GM12874 (cell line): ENCODE data around the gene WDR43.

Source experiments
- TF ChIP-seq, protein P1 (sequence below): IDR thresholded peaks from 2 replicates; pipeline ENCODE4 v1.5.1; 2011; ENCODE audit warnings: low read depth, mild to moderate bottlenecking, control low read depth, low read length, moderate library complexity; ENCODE audit not compliant: insufficient read depth

Gene WDR43

DNA sequence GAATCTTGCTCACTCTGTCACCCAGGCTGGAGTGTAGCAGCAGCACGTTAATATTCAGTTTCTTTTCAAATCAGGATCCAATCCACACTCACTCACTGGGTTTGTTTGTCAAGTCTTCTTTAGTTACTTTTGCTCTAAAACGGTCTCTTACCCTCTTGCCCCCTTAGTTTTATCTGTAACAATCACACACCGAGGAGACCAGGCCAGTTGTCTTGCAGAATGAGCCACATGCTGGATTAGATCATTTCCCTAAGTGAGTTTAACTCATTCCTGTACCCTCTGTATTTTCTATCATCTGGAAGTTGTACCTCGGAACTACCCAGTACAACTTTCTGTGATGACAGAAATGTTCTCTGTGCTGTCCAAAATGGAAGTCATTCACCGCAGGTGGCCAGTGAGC, 65.9 kb downstream of the WDR43 start:
- TF ChIP-seq, protein P1, sequence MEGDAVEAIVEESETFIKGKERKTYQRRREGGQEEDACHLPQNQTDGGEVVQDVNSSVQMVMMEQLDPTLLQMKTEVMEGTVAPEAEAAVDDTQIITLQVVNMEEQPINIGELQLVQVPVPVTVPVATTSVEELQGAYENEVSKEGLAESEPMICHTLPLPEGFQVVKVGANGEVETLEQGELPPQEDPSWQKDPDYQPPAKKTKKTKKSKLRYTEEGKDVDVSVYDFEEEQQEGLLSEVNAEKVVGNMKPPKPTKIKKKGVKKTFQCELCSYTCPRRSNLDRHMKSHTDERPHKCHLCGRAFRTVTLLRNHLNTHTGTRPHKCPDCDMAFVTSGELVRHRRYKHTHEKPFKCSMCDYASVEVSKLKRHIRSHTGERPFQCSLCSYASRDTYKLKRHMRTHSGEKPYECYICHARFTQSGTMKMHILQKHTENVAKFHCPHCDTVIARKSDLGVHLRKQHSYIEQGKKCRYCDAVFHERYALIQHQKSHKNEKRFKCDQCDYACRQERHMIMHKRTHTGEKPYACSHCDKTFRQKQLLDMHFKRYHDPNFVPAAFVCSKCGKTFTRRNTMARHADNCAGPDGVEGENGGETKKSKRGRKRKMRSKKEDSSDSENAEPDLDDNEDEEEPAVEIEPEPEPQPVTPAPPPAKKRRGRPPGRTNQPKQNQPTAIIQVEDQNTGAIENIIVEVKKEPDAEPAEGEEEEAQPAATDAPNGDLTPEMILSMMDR, result no peak

DNA sequence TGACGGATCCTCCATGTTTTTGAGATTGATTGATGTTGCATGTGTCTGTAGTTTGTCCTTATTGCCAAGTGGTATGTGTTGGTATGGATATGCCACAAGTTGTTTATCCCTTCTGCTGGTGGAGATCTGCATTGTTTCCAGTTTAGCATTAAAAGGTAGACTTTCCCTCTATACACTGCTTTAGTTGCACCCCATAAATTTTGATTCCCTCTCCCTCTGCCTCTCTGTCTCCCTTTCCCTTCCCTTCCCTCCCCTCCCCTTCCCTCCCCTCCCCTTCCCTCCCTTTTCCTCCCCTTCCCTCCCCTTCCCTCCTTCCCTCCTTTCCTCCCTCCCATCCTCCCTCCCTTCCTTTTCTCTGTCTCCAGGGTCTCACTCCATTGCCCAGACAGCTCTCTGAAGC, 68.0 kb downstream of the WDR43 start:
- TF ChIP-seq, protein P1, result no peak

DNA sequence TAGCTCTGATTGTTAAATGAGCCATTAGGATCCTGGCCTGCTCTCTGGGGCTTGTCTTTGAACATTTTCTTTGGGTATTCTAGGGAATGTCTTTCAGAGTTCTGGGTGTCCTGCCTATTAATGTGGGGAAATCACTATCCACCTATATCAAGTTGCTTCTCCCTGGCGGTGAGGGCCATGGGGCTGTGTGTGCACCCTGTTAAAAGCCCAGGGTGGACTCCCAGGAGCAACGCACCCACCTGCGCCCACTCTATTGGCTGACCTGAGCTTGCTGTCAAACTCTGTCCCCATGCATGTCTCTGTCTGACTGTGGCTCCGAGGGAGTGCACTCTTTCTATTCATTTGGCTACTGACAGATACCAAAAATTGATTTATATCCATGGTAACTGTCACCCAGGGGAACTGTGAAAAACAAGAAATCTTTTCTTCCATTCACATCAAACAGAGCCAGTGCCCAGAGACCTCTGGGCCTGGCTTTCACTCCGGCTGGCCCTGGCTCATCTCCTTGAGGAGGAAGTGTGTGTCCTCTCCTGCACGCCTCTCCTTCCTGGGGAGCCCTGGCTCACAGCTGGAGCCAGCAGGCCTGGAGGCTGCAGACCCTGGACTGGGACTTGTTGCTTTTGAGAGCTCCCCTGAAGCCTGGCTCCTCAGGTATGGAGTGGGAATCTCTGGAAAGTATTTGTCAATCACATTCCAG, 76.1 kb downstream of the WDR43 start:
- TF ChIP-seq, protein P1, result no peak

DNA sequence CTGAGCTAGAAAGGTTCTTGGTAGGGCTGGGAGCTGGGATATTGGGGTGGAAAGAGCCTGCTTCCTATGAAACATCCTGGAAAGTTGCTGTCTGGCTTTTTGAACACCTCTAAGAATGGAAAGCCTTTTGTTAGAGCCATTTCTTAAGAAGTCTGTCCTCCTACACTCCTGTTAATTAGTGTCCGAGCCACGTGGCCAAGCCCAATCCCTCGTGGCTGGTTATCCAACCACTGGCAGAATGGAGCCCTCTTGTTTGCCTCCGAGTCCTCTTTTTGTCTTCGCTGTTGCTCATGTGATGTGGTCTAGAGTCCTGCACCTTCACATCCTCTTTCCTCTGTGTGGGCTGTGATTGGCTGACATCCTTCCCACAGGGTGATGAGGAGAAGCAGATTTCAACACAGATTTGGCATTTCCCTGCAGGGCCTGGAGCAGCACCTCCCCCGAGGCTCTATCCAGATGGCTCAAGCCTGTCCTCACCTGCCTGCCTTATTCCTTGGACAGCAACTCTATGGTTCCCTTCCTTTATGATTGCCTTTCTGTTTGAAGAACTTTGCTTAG, 78.4 kb downstream of the WDR43 start:
- TF ChIP-seq, protein P1, result no peak

DNA sequence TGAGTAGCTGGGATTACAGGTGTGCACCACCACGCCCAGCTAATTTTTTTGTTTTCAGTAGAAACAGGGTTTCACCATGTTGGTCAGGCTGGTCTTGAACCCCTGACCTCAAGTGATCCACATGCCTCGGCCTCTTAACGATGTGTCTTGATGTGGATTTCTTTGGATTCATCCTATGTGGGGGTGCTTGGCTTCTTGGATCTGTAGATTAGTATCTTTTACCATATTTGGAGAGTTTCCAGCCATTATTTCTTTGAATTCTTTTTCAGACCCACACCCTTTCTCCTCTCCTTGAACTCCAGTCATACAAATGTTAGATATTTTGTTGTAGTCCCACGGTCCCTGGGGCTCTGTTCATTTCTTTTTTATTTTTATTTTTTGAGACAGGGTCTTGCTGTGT, 79.8 kb downstream of the WDR43 start:
- TF ChIP-seq, protein P1, result no peak

DNA sequence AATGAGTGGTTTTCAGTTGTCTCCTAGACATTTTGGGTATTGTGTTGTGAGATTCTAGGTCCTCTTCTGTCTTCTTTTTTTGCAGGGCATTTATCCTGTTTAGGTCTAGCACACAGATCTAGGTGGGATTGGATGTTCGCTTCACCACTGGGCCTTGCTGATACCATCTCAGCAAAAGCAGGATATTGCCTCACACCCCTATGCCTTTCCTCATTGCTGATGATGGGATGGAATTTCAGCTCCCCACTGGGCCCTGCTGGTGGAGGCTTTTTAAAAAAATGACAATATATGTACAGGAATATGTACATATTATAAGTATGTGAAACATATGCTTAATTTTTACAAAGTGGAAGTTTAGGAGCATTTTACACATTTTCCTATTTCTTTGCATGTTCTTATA, 81.2 kb downstream of the WDR43 start:
- TF ChIP-seq, protein P1, result no peak

DNA sequence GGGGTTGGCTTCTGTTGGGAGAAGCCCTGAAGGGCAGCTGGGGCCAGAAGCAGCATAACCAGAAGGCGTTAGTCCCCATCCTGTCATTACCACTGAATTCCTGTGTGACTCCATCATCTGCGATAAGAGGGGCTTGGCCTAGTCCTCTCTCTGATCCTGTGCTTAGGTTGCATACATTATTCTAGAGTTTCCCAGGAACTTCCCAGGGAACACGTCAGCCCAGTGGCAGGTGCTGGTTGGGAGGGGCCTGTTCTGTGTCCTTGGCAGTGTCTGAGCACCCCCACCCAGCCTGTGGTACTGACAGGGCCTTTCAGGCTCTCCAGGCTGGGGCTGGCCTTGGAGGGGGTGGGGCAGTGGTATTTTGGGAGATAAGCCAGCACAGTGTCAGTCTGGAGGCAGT, 82.1 kb downstream of the WDR43 start:
- TF ChIP-seq, protein P1, result no peak
